OCI-LY3 (cell line): ENCODE measurements around the gene EFCAB13.

Experiments used
- EZH2phosphoT487 ChIP-seq: fragments of 200-600 bp; shearing (Covaris generic); IDR thresholded peaks from 2 replicates; pipeline ENCODE4 v1.6.1; 2018; ENCODE audit warnings: antibody characterized with exemption, mixed run types, low read depth
- TF ChIP-seq, protein P1 (sequence below): fragments of 200-600, 300-600 bp; sonication (generic); IDR thresholded peaks from 2 replicates; pipeline ENCODE4 v1.5.1; 2014; ENCODE audit warnings: antibody characterized with exemption, low read length, low read depth

DNA sequence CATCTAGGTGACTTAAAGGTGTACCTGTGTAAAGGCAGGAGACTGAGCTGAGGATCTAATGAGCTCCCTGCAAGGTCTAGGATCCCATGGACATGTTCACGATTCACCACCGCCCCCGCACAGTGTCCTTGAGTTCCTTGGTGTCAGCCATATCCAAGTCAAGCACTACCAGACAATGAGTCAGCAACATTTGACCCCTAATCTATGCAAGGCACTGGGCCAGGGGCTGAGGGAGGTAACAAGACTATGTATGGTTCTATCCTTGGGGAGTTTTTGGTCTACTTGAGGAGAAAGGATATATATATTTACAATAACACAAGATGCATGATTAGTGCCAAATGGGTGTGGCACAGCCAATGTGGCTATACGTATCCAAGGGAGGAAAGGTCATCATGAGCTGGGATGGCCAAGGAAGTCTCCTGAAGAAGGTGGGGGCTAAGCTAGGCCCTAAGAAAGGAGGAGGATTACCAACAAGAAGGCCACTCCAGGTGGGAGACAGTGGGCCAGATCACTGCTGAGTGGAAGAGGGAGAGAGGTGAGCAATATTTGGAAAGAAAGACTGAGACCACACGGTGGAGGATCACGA, 35.1 kb upstream of the EFCAB13 start:
- TF ChIP-seq, protein P1, sequence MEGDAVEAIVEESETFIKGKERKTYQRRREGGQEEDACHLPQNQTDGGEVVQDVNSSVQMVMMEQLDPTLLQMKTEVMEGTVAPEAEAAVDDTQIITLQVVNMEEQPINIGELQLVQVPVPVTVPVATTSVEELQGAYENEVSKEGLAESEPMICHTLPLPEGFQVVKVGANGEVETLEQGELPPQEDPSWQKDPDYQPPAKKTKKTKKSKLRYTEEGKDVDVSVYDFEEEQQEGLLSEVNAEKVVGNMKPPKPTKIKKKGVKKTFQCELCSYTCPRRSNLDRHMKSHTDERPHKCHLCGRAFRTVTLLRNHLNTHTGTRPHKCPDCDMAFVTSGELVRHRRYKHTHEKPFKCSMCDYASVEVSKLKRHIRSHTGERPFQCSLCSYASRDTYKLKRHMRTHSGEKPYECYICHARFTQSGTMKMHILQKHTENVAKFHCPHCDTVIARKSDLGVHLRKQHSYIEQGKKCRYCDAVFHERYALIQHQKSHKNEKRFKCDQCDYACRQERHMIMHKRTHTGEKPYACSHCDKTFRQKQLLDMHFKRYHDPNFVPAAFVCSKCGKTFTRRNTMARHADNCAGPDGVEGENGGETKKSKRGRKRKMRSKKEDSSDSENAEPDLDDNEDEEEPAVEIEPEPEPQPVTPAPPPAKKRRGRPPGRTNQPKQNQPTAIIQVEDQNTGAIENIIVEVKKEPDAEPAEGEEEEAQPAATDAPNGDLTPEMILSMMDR: no peak
- no peak for TF ChIP-seq EZH2phosphoT487
